Immature natural killer cell (primary cell): ENCODE measurements around the gene ITGB1. TPM values are rescaled to one million over a fixed set of nuclear protein-coding genes. Genes with fewer than 3 reads are reported as not detected.

Source experiments
- DNase-seq, 3 donors: peaks; one replicate each; pipeline ENCODE4 v3.0.0; 2022; ENCODE audit warnings: mixed read lengths in 1 of 3
- H3K27ac Mint-ChIP-seq, 6 donors: one replicate each; pipeline ENCODE4 v1.8.0; 2020; ENCODE audit warnings: mixed read lengths in 6 of 6, mild to moderate bottlenecking in 5 of 6, inconsistent platforms in 4 of 6, moderate library complexity in 3 of 6
- H3K27me3 Mint-ChIP-seq, 3 donors: one replicate each; pipeline ENCODE4 v1.8.0; 2020 to 2021; ENCODE audit warnings: low read depth in 3 of 3, mild to moderate bottlenecking in 3 of 3, mixed read lengths in 3 of 3, moderate library complexity in 3 of 3, inconsistent platforms in 1 of 3
- H3K36me3 Mint-ChIP-seq, 3 donors: one replicate each; pipeline ENCODE4 v1.8.0; 2020; ENCODE audit warnings: mixed read lengths in 3 of 3, inconsistent platforms in 2 of 3, mild to moderate bottlenecking in 2 of 3
- H3K4me1 Mint-ChIP-seq, 2 donors: one replicate each; pipeline ENCODE4 v1.8.0; 2020; ENCODE audit warnings: inconsistent platforms in 2 of 2, mild to moderate bottlenecking in 2 of 2, mixed read lengths in 2 of 2, moderate library complexity in 1 of 2
- H3K4me3 Mint-ChIP-seq, 5 donors: one replicate each; pipeline ENCODE4 v1.8.0; 2020; ENCODE audit warnings: mild to moderate bottlenecking in 5 of 5, mixed read lengths in 5 of 5, inconsistent platforms in 3 of 5, moderate library complexity in 3 of 5
- H3K9me3 Mint-ChIP-seq, 6 donors: one replicate each; pipeline ENCODE4 v1.8.0; 2020; ENCODE audit warnings: mild to moderate bottlenecking in 6 of 6, mixed read lengths in 6 of 6, inconsistent platforms in 4 of 6, moderate library complexity in 3 of 6
- polyA plus RNA-seq, 3 donors: library from polyadenylated mRNA; unstranded; fragments of 300-500 nt; fragmentation: Illumina TruSeq; gene quantifications; one replicate each; pipeline ENCODE4 v1.2.3, GENCODE V29; 2021

ITGB1 gene
- polyA plus RNA-seq, 3 donors from 2014 or later, result 241 to 320 (median 276) TPM

GRCh38 chr10:32956365-32957197 is 1.4 kb downstream of the ITGB1 start:
- DNase-seq, result no peak
- Mint-ChIP-seq H3K9me3 (no peaks in the 10 kb centered on the region), H3K27me3 (peaks cover 7 to 13% (median 11%) of the 10 kb centered on the region in 3 donors), H3K4me3 (peak overlapping the region; percentile 74 to 88 (median 86)), H3K27ac (peak overlapping the region; percentile 67 to 92 (median 86)), H3K36me3 (no peaks in the 10 kb centered on the region), H3K4me1 (peaks cover 67 to 74% of the 10 kb centered on the region in 2 donors)

GRCh38 chr10:32955790-32956189 is 2.2 kb downstream of the ITGB1 start:
- Mint-ChIP-seq H3K4me3 (peak overlapping the region; percentile 74 to 88 (median 86)), H3K9me3 (no peaks in the 10 kb centered on the region), H3K4me1 (peaks cover 74 to 82% of the 10 kb centered on the region in 2 donors), H3K36me3 (no peaks in the 10 kb centered on the region), H3K27ac (peak overlapping the region; percentile 60 to 92 (median 85)), H3K27me3 (peaks cover 7 to 11% (median 10%) of the 10 kb centered on the region in 3 donors)
- DNase-seq, result no peak

- peaks cover 7 to 11% (median 10%) of the 10 kb centered on the region in 3 donors for H3K27me3 Mint-ChIP-seq
- peaks cover 79 to 84% of the 10 kb centered on the region in 2 donors for H3K4me1 Mint-ChIP-seq
- no peaks in the 10 kb centered on the region for H3K36me3 Mint-ChIP-seq
- DNase-seq, result no peak
- H3K4me3 Mint-ChIP-seq, result peak overlapping the region; percentile 71 to 88 (median 76)
- peak overlapping the region; percentile 60 to 92 (median 85) for H3K27ac Mint-ChIP-seq
- no peaks in the 10 kb centered on the region for H3K9me3 Mint-ChIP-seq
Observed at GRCh38 chr10:32955299-32955772, 2.7 kb downstream of the ITGB1 start.

GRCh38 chr10:32954545-32955298 is 3.3 kb downstream of the ITGB1 start:
- H3K27me3 Mint-ChIP-seq, result peaks cover 7 to 11% (median 10%) of the 10 kb centered on the region in 3 donors
- peak overlapping the region; percentile 67 to 92 (median 86) for H3K27ac Mint-ChIP-seq

GRCh38 chr10:32954080-32954479 is 4.0 kb downstream of the ITGB1 start:
- H3K4me1 Mint-ChIP-seq, result peaks cover 80 to 84% of the 10 kb centered on the region in 2 donors
- H3K36me3 Mint-ChIP-seq, result no peaks in the 10 kb centered on the region
- H3K27me3 Mint-ChIP-seq, result peaks cover 7 to 11% (median 9%) of the 10 kb centered on the region in 3 donors
- no peaks in the 10 kb centered on the region for H3K9me3 Mint-ChIP-seq
- DNase-seq, result peak; percentile 55 to 61 (median 56)
- peak overlapping the region; percentile 67 to 92 (median 86) for H3K27ac Mint-ChIP-seq
- H3K4me3 Mint-ChIP-seq, result peak overlapping the region; percentile 68 to 88 (median 76)

More at GRCh38 chr10:32954545-32955298, 3.3 kb downstream of the ITGB1 start:
- peaks cover 82 to 84% of the 10 kb centered on the region in 2 donors for H3K4me1 Mint-ChIP-seq
- H3K9me3 Mint-ChIP-seq, result no peaks in the 10 kb centered on the region
- no peaks in the 10 kb centered on the region for H3K36me3 Mint-ChIP-seq
- no peak for DNase-seq
- peak overlapping the region; percentile 71 to 88 (median 76) for H3K4me3 Mint-ChIP-seq

- Mint-ChIP-seq H3K9me3 (no peaks in the 10 kb centered on the region), H3K27me3 (peaks cover 3 to 7% (median 4%) of the 10 kb centered on the region in 3 donors)
Observed at GRCh38 chr10:32953277-32953927, 4.6 kb downstream of the ITGB1 start.

GRCh38 chr10:32952541-32953276 is 5.3 kb downstream of the ITGB1 start:
- Mint-ChIP-seq H3K9me3 (no peaks in the 10 kb centered on the region), H3K4me1 (peaks cover 86 to 91% of the 10 kb centered on the region in 2 donors), H3K27ac (peak overlapping the region; percentile 23 to 92 (median 65)), H3K36me3 (no peaks in the 10 kb centered on the region), H3K27me3 (peaks cover 3 to 7% (median 4%) of the 10 kb centered on the region in 3 donors), H3K4me3 (peak overlapping the region in 4 of 5 donors; percentile 2 to 86 (median 38))
- DNase-seq, result no peak

More at GRCh38 chr10:32953277-32953927, 4.6 kb downstream of the ITGB1 start:
- H3K27ac Mint-ChIP-seq, result peak overlapping the region; percentile 67 to 92 (median 86)
- H3K4me3 Mint-ChIP-seq, result peak overlapping the region; percentile 18 to 88 (median 76)
- peaks cover 79 to 84% of the 10 kb centered on the region in 2 donors for H3K4me1 Mint-ChIP-seq
- H3K36me3 Mint-ChIP-seq, result no peaks in the 10 kb centered on the region
- no peak for DNase-seq

- no peaks in the 10 kb centered on the region for H3K36me3 Mint-ChIP-seq
- H3K27ac Mint-ChIP-seq, result peak overlapping the region; percentile 23 to 91 (median 62)
- H3K4me1 Mint-ChIP-seq, result peaks cover 92 to 97% of the 10 kb centered on the region in 2 donors
Observed at GRCh38 chr10:32952094-32952493, 5.9 kb downstream of the ITGB1 start.

GRCh38 chr10:32951111-32951510 is 6.9 kb downstream of the ITGB1 start:
- no peaks in the 10 kb centered on the region for H3K9me3 Mint-ChIP-seq
- no peak for DNase-seq
- H3K4me3 Mint-ChIP-seq, result peak overlapping the region; percentile 53 to 86 (median 59)
- peaks cover 94 to 99% of the 10 kb centered on the region in 2 donors for H3K4me1 Mint-ChIP-seq
- peaks cover 0 to 4% (median 3%) of the 10 kb centered on the region in 3 donors for H3K27me3 Mint-ChIP-seq
- no peaks in the 10 kb centered on the region for H3K36me3 Mint-ChIP-seq
- peak overlapping the region in 5 of 6 donors; percentile 23 to 91 (median 78) for H3K27ac Mint-ChIP-seq

More at GRCh38 chr10:32952094-32952493, 5.9 kb downstream of the ITGB1 start:
- Mint-ChIP-seq H3K27me3 (peaks cover 1 to 5% (median 3%) of the 10 kb centered on the region in 3 donors), H3K4me3 (peak overlapping the region; percentile 0 to 86 (median 58)), H3K9me3 (no peaks in the 10 kb centered on the region)
- DNase-seq, result no peak

GRCh38 chr10:32950591-32951108 is 7.4 kb downstream of the ITGB1 start:
- Mint-ChIP-seq H3K27ac (peak overlapping the region; percentile 4 to 91 (median 60)), H3K4me3 (peak overlapping the region; percentile 53 to 86 (median 59)), H3K9me3 (no peaks in the 10 kb centered on the region), H3K4me1 (peaks cover 93 to 99% of the 10 kb centered on the region in 2 donors), H3K27me3 (peaks cover 0 to 4% (median 3%) of the 10 kb centered on the region in 3 donors), H3K36me3 (no peaks in the 10 kb centered on the region)
- no peak for DNase-seq

GRCh38 chr10:32949221-32949678 is 8.8 kb downstream of the ITGB1 start:
- no peak for DNase-seq
- Mint-ChIP-seq H3K9me3 (no peaks in the 10 kb centered on the region), H3K4me3 (peak overlapping the region in 3 of 5 donors; percentile 59 to 69 (median 63)), H3K27ac (peak overlapping the region in 5 of 6 donors; percentile 8 to 85 (median 44)), H3K27me3 (peaks cover 0 to 4% (median 3%) of the 10 kb centered on the region in 3 donors), H3K4me1 (peaks cover 86 to 96% of the 10 kb centered on the region in 2 donors), H3K36me3 (no peaks in the 10 kb centered on the region)

GRCh38 chr10:32948451-32948850 is 9.6 kb downstream of the ITGB1 start:
- H3K36me3 Mint-ChIP-seq, result peaks cover 0 to 6% (median 0%) of the 10 kb centered on the region in 3 donors
- DNase-seq, result no peak
- peaks cover 84 to 96% of the 10 kb centered on the region in 2 donors for H3K4me1 Mint-ChIP-seq
- H3K27ac Mint-ChIP-seq, result peak overlapping the region; percentile 31 to 76 (median 52)
- peaks cover 0 to 1% (median 0%) of the 10 kb centered on the region in 3 donors for H3K27me3 Mint-ChIP-seq
- no peaks in the 10 kb centered on the region for H3K9me3 Mint-ChIP-seq
- H3K4me3 Mint-ChIP-seq, result peak overlapping the region; percentile 6 to 69 (median 59)
